ENCODE data around the gene MAPK8IP3. TPM values are rescaled to one million over a fixed set of nuclear protein-coding genes. Genes with fewer than 3 reads are reported as not detected.

The MAPK8IP3 gene
- total RNA-seq, 1 donor from 2014 or later: 28.5 TPM

GRCh38 chr16:1678500-1679098 lies 27.4 kb upstream of the MAPK8IP3 start:
- peak; percentile 41 for DNase-seq (ENCODE audit: low spot score)
- H3K4me2 ChIP-seq: peak overlapping the region; percentile 90
- H4K20me1 ChIP-seq (ENCODE audit: low read depth): peaks cover 65% of the 10 kb centered on the region
- Mint-ChIP-seq H3K9me3 (no peaks in the 10 kb centered on the region), H3K4me1 (peaks cover 32% of the 10 kb centered on the region), H3K27ac (peak overlapping the region; percentile 57), H3K27me3 (ENCODE audit: insufficient read depth, low read depth) (peaks cover 8% of the 10 kb centered on the region), H3K36me3 (peaks cover 18% of the 10 kb centered on the region), H3K4me3 (peak overlapping the region; percentile 97)
- no peaks in the 10 kb centered on the region for H3K36me3 ChIP-seq
- H3K4me3 ChIP-seq: peak overlapping the region; percentile 92
- peaks cover 25% of the 10 kb centered on the region for H3K4me1 ChIP-seq
- peak overlapping the region; percentile 81 for H3K9ac ChIP-seq
- no peaks in the 10 kb centered on the region for H3K9me3 ChIP-seq (ENCODE audit: low read depth)
- H3K79me2 ChIP-seq (ENCODE audit: low read depth): peaks cover 60% of the 10 kb centered on the region
- peaks cover 35% of the 10 kb centered on the region for H3F3A ChIP-seq (ENCODE audit: low read depth)
- H3K27me3 ChIP-seq: no peaks in the 10 kb centered on the region
- TF ChIP-seq, protein P1, sequence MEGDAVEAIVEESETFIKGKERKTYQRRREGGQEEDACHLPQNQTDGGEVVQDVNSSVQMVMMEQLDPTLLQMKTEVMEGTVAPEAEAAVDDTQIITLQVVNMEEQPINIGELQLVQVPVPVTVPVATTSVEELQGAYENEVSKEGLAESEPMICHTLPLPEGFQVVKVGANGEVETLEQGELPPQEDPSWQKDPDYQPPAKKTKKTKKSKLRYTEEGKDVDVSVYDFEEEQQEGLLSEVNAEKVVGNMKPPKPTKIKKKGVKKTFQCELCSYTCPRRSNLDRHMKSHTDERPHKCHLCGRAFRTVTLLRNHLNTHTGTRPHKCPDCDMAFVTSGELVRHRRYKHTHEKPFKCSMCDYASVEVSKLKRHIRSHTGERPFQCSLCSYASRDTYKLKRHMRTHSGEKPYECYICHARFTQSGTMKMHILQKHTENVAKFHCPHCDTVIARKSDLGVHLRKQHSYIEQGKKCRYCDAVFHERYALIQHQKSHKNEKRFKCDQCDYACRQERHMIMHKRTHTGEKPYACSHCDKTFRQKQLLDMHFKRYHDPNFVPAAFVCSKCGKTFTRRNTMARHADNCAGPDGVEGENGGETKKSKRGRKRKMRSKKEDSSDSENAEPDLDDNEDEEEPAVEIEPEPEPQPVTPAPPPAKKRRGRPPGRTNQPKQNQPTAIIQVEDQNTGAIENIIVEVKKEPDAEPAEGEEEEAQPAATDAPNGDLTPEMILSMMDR (IDR thresholded peaks at IDR 0.05): no peak
- TF ChIP-seq EZH2phosphoT487 (IDR thresholded peaks at IDR 0.05): no peak
- TF ChIP-seq EZH2 (IDR thresholded peaks at IDR 0.05): no peak
- H2AFZ ChIP-seq (replicated peaks): peak overlapping the region; percentile 9
- no peak overlapping the region for H3K27ac ChIP-seq

DNA sequence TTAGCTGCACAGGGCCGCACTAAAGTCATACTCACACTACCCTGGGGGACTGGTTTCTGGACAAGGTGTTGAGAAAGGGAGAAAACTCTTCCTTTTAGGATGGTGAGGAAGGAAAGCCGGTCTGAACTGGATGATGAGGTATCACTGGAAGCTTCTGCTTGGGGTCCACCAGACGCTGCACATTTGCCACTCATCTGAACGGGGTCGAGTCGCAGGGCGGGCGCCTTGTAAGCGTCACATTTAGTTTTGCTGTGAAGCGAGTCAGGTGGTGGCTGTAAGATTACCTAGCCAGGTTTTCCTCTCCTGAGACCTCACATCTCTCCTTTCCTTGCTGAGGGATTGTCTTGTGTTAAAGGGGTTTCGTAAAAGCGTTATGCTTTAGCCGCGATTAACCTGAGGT lies 25.6 kb upstream of the MAPK8IP3 start:
- Histone ChIP-seq H3K9ac (peak overlapping the region; percentile 29), H3K27me3 (no peaks in the 10 kb centered on the region), H3K4me1 (peaks cover 25% of the 10 kb centered on the region), H3K27ac (peak overlapping the region; percentile 90), H3K79me2 (ENCODE audit: low read depth) (peaks cover 77% of the 10 kb centered on the region), H3K4me3 (peak overlapping the region; percentile 32), H3F3A (ENCODE audit: low read depth) (peaks cover 35% of the 10 kb centered on the region), H4K20me1 (ENCODE audit: low read depth) (peaks cover 82% of the 10 kb centered on the region), H3K36me3 (no peaks in the 10 kb centered on the region), H3K4me2 (peak overlapping the region; percentile 83), H2AFZ (replicated peaks) (no peak overlapping the region), H3K9me3 (ENCODE audit: low read depth) (no peaks in the 10 kb centered on the region)
- H3K9me3 Mint-ChIP-seq: no peaks in the 10 kb centered on the region
- TF ChIP-seq, protein P1 (IDR thresholded peaks at IDR 0.05): no peak
- TF ChIP-seq EZH2phosphoT487 (IDR thresholded peaks at IDR 0.05) (no peak), EZH2 (IDR thresholded peaks at IDR 0.05) (no peak)
- H3K36me3 Mint-ChIP-seq: peaks cover 12% of the 10 kb centered on the region
- H3K4me3 Mint-ChIP-seq: peak overlapping the region; percentile 97
- DNase-seq (ENCODE audit: low spot score): peak; percentile 9
- peak overlapping the region; percentile 95 for H3K27ac Mint-ChIP-seq
- H3K27me3 Mint-ChIP-seq (ENCODE audit: insufficient read depth, low read depth): peaks cover 5% of the 10 kb centered on the region
- peaks cover 32% of the 10 kb centered on the region for H3K4me1 Mint-ChIP-seq

DNA sequence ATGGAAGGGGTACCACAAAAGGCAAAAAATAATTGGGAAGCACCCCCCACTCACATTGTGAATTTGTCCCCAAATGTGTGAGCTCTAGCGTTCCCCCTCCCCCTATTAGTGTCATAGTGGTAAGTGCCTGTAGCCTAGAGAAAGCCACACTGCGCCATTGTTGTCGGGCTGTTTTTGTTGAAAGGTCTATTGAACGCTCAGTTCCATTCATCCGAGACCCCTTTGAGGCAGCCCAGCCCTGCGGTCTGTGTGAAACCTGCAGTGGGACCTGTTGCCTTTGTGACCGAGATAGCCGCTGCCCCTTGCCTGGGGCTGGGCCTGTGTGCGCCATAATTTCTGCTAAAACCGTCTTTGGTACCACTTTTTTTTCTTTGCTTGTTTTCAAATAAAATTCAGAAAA lies 25.0 kb upstream of the MAPK8IP3 start:
- Mint-ChIP-seq H3K9me3 (no peaks in the 10 kb centered on the region), H3K4me3 (peak overlapping the region; percentile 97), H3K4me1 (peaks cover 32% of the 10 kb centered on the region), H3K27ac (peak overlapping the region; percentile 95), H3K36me3 (peaks cover 13% of the 10 kb centered on the region), H3K27me3 (ENCODE audit: insufficient read depth, low read depth) (peaks cover 5% of the 10 kb centered on the region)
- peaks cover 35% of the 10 kb centered on the region for H3F3A ChIP-seq (ENCODE audit: low read depth)
- peak overlapping the region; percentile 83 for H3K4me2 ChIP-seq
- peaks cover 25% of the 10 kb centered on the region for H3K4me1 ChIP-seq
- no peak overlapping the region for H3K9ac ChIP-seq
- no peaks in the 10 kb centered on the region for H3K9me3 ChIP-seq (ENCODE audit: low read depth)
- H3K79me2 ChIP-seq (ENCODE audit: low read depth): peaks cover 84% of the 10 kb centered on the region
- DNase-seq (ENCODE audit: low spot score): peak; percentile 91
- H3K36me3 ChIP-seq: no peaks in the 10 kb centered on the region
- H3K4me3 ChIP-seq: peak overlapping the region; percentile 32
- no peak for TF ChIP-seq EZH2phosphoT487 (IDR thresholded peaks at IDR 0.05)
- TF ChIP-seq, protein P1 (IDR thresholded peaks at IDR 0.05): no peak
- no peak for TF ChIP-seq EZH2 (IDR thresholded peaks at IDR 0.05)
- H2AFZ ChIP-seq (replicated peaks): no peak overlapping the region
- peak overlapping the region; percentile 90 for H3K27ac ChIP-seq
- H3K27me3 ChIP-seq: no peaks in the 10 kb centered on the region
- H4K20me1 ChIP-seq (ENCODE audit: low read depth): peaks cover 87% of the 10 kb centered on the region

All from neural progenitor cell (in vitro differentiated cells).